Measurements from ENCODE around the gene COQ10B. TPM values are rescaled to one million over a fixed set of nuclear protein-coding genes. Genes with fewer than 3 reads are reported as not detected.
"Not testable (repeated sequence)": the region's sequence is repeated elsewhere in the genome, so short reads cannot be mapped to it uniquely, and the experiment has no call there.

COQ10B gene
- 10 to 100 TPM; 16.7 to 17.9 TPM for total RNA-seq

DNA sequence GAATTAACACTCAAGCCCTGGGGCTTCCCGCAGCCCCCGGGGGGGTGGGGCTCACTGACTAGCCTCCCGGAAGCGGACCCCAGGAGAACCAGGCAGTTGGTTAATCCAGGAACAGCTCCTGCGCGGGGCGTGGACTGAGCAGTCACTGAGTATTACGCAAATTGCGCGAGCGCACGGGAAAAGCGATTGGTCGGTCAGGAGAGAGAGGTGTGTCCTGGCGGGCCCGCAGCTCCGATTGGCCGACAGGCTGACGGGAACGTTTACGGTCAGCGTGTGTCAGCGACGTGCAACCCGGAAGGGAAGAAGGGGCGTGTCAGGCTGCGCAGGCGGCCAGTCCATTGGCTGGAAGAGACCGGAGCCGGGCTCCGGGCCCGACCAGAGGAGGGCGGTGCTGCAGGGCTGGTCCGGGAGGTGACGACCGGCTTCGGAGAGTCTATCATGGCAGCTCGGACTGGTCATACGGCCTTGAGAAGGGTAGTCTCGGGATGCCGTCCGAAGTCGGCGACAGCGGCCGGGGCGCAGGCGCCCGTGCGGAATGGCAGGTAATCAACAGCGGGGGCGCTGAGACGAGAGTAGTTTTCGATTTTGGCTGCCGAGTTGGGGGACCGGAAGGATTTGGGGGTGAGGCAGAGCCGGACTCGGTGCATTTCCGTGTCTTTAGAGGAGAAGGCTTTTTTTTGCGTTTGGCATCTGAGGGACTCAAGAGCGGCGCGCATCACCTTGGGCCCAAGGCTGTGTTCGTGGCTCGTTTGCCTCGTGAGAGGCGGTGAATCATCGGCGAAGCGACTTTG is at the start of gene COQ10B:
Gene COQ10B (plus strand): TSS at position 430 of the 791 bp plus-strand sequence. CDS start 9 bp downstream, at position 439.
- ChIA-PET POLR2A (interaction anchor here (0.5 to 1.0 kb wide), 4 partner anchors 12 to 89 kb away, joined by 3 to 6 read pairs (median 4); partner anchors contain the start of genes MOB4 and SF3B1), CTCF (interaction anchor here (0.7 to 1.5 kb wide), 9 partner anchors 12 to 643 kb away, joined by 3 to 5 read pairs (median 3); partner anchors contain the start of genes HSPD1 and HSPE1)
- peak within 1 kb of the TSS; percentile 99 for H3K27ac Mint-ChIP-seq
- H3K9me3 Mint-ChIP-seq: no peaks in the 10 kb centered on the region
- peak; percentile 99 for DNase-seq
- peak within 1 kb of the TSS; percentile 86 for H3K4me3 Mint-ChIP-seq
- H3K4me1 Mint-ChIP-seq: peaks cover 42% of the 10 kb centered on the region
- H3K27me3 Mint-ChIP-seq: no peaks in the 10 kb centered on the region
- H3K36me3 Mint-ChIP-seq (ENCODE audit: low read depth): peaks cover 12% of the 10 kb centered on the region

GRCh38 chr2:197405582-197405981 is 47.8 kb upstream of the COQ10B start:
- H3K4me1 Mint-ChIP-seq: no peaks in the 10 kb centered on the region
- H3K4me3 Mint-ChIP-seq: no peak overlapping the region
- CTCF ChIA-PET: interaction anchor here (0.6 to 0.7 kb wide), 2 partner anchors 504 to 582 kb away, joined by 3 read pairs; no protein-coding TSS in a partner anchor
- peaks cover 68% of the 10 kb centered on the region for H3K36me3 Mint-ChIP-seq (ENCODE audit: low read depth)
- no peaks in the 10 kb centered on the region for H3K27me3 Mint-ChIP-seq
- no peak overlapping the region for H3K27ac Mint-ChIP-seq
- POLR2A ChIA-PET: no interaction called here
- H3K9me3 Mint-ChIP-seq: no peaks in the 10 kb centered on the region
- DNase-seq: no peak

- ChIA-PET POLR2A (no interaction called here), CTCF (interaction anchor here (0.9 to 1.3 kb wide), 3 partner anchors 10 to 525 kb away, joined by 3 read pairs; no protein-coding TSS in a partner anchor)
- Mint-ChIP-seq H3K36me3 (ENCODE audit: low read depth) (peaks cover 58% of the 10 kb centered on the region), H3K27ac (no peak overlapping the region), H3K4me3 (no peak overlapping the region), H3K27me3 (no peaks in the 10 kb centered on the region), H3K9me3 (no peaks in the 10 kb centered on the region), H3K4me1 (no peaks in the 10 kb centered on the region)
- DNase-seq: no peak
Measured at GRCh38 chr2:197414039-197414438, 39.3 kb upstream of the COQ10B start.

DNA sequence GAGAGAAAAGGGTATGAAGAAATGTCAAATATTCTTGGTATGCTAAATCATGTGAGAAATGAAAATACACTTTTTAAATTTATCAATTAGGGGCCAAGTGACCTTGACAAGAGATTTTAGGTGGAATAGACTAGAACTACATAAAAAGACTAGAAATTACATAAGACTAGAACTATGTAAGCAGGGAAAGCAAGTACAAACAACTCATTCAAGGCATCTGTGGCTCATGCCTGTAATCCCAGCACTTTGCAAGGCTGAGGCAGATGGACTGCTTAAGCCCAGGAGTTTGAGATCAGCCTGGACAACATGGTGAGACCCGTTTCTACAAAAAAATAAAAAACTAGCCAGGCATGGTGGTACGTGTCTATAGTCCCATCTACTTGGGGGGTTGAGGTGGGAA is 38.8 kb upstream of the COQ10B start:
- no peak overlapping the region for H3K27ac Mint-ChIP-seq
- H3K36me3 Mint-ChIP-seq (ENCODE audit: low read depth): peaks cover 58% of the 10 kb centered on the region
- ChIA-PET CTCF (interaction anchor here (0.7 to 1.2 kb wide), 2 partner anchors 16 to 648 kb away, joined by 3 read pairs; no protein-coding TSS in a partner anchor), POLR2A (no interaction called here)
- no peaks in the 10 kb centered on the region for H3K27me3 Mint-ChIP-seq
- no peak for DNase-seq
- H3K9me3 Mint-ChIP-seq: no peaks in the 10 kb centered on the region
- no peak overlapping the region for H3K4me3 Mint-ChIP-seq
- peaks cover 2% of the 10 kb centered on the region for H3K4me1 Mint-ChIP-seq

DNA sequence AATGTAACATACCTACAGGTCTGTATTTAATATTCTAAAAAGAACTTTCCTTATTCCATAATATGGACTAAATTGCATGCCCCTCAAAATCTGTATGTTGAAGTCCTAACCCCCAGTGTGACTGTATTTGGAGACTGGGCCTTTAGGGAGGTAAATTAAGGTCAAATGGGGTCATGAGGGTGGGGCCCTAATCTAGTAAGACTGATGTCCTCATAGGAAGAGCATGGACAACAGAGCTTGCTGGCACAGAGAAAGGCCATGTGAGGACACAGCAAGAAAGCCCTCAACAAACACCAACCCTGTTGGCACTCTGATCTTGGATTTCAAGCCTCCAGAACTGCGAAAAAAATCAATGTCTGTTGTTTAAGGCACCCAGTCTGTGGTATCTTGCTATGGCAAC is 37.1 kb upstream of the COQ10B start:
- H3K9me3 Mint-ChIP-seq: no peaks in the 10 kb centered on the region
- DNase-seq: no peak
- no peak overlapping the region for H3K4me3 Mint-ChIP-seq
- peaks cover 13% of the 10 kb centered on the region for H3K4me1 Mint-ChIP-seq
- H3K27ac Mint-ChIP-seq: peak overlapping the region; percentile 46
- CTCF ChIA-PET: no interaction called here
- POLR2A ChIA-PET: no interaction called here
- H3K36me3 Mint-ChIP-seq (ENCODE audit: low read depth): peaks cover 55% of the 10 kb centered on the region
- no peaks in the 10 kb centered on the region for H3K27me3 Mint-ChIP-seq

GRCh38 chr2:197419438-197419837 is 33.9 kb upstream of the COQ10B start:
- peaks cover 49% of the 10 kb centered on the region for H3K36me3 Mint-ChIP-seq (ENCODE audit: low read depth)

DNA sequence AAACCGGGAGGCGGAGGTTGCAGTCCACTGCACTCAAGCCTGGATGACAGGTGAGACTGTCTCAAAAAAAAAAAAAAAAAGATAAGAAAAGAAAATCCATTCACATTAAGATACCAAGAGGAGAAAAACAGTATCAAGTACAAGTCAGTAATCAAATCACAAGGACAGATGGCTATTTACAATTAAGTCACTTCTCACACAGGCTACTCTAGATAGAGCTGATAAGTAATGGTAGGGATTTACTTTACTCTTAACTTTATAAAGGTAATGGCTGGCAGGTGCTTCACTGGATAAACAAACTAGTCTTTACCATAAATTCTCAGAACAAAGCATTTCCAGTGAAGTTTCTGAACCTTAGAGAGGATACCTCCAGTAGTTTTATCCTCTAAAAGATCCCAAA is 30.0 kb upstream of the COQ10B start:
- ChIA-PET CTCF (interaction anchor here (0.6 to 1.2 kb wide), 4 partner anchors 10 to 566 kb away, joined by 3 to 5 read pairs (median 4); no protein-coding TSS in a partner anchor), POLR2A (interaction anchor here (0.6 kb wide), 1 partner anchor 27 kb away, joined by 3 read pairs; no protein-coding TSS in a partner anchor)
- Mint-ChIP-seq H3K27ac (no peak overlapping the region), H3K36me3 (ENCODE audit: low read depth) (peaks cover 28% of the 10 kb centered on the region), H3K4me3 (no peak overlapping the region), H3K27me3 (no peaks in the 10 kb centered on the region), H3K9me3 (no peaks in the 10 kb centered on the region), H3K4me1 (peaks cover 53% of the 10 kb centered on the region)
- no peak for DNase-seq

More at GRCh38 chr2:197419438-197419837, 33.9 kb upstream of the COQ10B start:
- no peak for DNase-seq
- CTCF ChIA-PET: interaction anchor here (0.9 kb wide), 1 partner anchor 18 kb away, joined by 4 read pairs; no protein-coding TSS in a partner anchor
- Mint-ChIP-seq H3K9me3 (no peaks in the 10 kb centered on the region), H3K4me1 (peaks cover 30% of the 10 kb centered on the region), H3K27me3 (no peaks in the 10 kb centered on the region), H3K4me3 (no peak overlapping the region), H3K27ac (peak overlapping the region; percentile 68)
- POLR2A ChIA-PET: no interaction called here

GRCh38 chr2:197425550-197425949 is 27.8 kb upstream of the COQ10B start:
- Mint-ChIP-seq H3K9me3 (no peaks in the 10 kb centered on the region), H3K4me3 (no peak overlapping the region), H3K36me3 (ENCODE audit: low read depth) (peaks cover 33% of the 10 kb centered on the region), H3K27ac (no peak overlapping the region), H3K27me3 (no peaks in the 10 kb centered on the region), H3K4me1 (peaks cover 64% of the 10 kb centered on the region)
- CTCF ChIA-PET: no interaction called here
- POLR2A ChIA-PET: no interaction called here
- DNase-seq: no peak

- peak overlapping the region; percentile 46 for H3K27ac Mint-ChIP-seq
- H3K9me3 Mint-ChIP-seq: no peaks in the 10 kb centered on the region
- H3K4me1 Mint-ChIP-seq: peaks cover 68% of the 10 kb centered on the region
- H3K27me3 Mint-ChIP-seq: no peaks in the 10 kb centered on the region
- CTCF ChIA-PET: interaction anchor here (1.1 kb wide), 1 partner anchor 9 kb away, joined by 4 read pairs; no protein-coding TSS in a partner anchor
- H3K4me3 Mint-ChIP-seq: no peak overlapping the region
- H3K36me3 Mint-ChIP-seq (ENCODE audit: low read depth): peaks cover 35% of the 10 kb centered on the region
- POLR2A ChIA-PET: no interaction called here
- DNase-seq: no peak
Measured at GRCh38 chr2:197426723-197427603, 26.4 kb upstream of the COQ10B start.

- Mint-ChIP-seq H3K27ac (peak overlapping the region; percentile 5), H3K27me3 (no peaks in the 10 kb centered on the region), H3K4me1 (peaks cover 75% of the 10 kb centered on the region), H3K4me3 (no peak overlapping the region), H3K36me3 (ENCODE audit: low read depth) (peaks cover 37% of the 10 kb centered on the region), H3K9me3 (no peaks in the 10 kb centered on the region)
- ChIA-PET POLR2A (no interaction called here), CTCF (no interaction called here)
- DNase-seq: no peak
Measured at GRCh38 chr2:197427986-197428385, 25.4 kb upstream of the COQ10B start.

DNA sequence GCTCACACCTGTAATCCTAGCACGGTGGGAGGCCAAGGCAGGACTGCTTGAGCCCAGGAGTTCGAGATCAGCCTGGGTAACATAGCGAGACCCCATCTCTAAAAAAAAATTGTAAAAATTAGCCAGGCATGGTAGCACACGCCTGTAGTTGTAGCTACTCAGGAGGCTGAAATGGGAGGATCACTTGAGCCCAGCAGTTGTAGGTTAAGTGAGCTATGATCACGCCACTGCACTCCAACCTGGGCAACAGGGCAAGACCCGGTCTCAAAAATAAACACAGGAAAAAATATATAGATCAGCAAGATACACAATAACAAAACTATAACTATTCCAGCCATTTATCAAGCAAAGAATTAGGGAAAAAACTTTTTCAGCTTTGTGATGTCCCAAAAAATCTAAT is 21.5 kb upstream of the COQ10B start:
- peak overlapping the region; percentile 89 for H3K4me3 Mint-ChIP-seq
- peaks cover 43% of the 10 kb centered on the region for H3K36me3 Mint-ChIP-seq (ENCODE audit: low read depth)
- POLR2A ChIA-PET: no interaction called here
- H3K9me3 Mint-ChIP-seq: no peaks in the 10 kb centered on the region
- peak overlapping the region; percentile 48 for H3K27ac Mint-ChIP-seq
- CTCF ChIA-PET: interaction anchor here (0.9 to 1.7 kb wide), 2 partner anchors 17 to 21 kb away, joined by 3 read pairs; no protein-coding TSS in a partner anchor
- no peaks in the 10 kb centered on the region for H3K27me3 Mint-ChIP-seq
- peaks cover 68% of the 10 kb centered on the region for H3K4me1 Mint-ChIP-seq
- DNase-seq: no peak

DNA sequence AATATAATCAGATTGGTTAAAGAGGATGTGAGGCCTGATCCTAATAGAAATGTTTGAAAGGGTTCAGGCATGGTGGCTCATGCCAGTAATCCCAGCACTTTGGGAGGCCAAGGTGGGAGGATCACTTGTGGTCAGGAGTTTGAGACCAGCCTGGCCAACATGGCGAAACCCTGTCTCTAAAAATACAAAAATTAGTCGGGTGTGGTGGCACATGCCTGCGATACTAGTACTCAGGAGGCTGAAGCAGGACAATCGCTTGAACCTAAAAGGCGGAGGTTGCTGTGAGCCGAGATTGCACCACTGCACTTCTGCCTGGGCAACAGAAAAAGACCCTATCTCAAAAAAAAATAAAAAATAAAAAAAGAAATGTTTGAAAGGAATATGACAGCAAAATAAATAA is 20.8 kb upstream of the COQ10B start:
- H3K27me3 Mint-ChIP-seq, POLR2A ChIA-PET, DNase-seq, H3K9me3 Mint-ChIP-seq, H3K27ac Mint-ChIP-seq: not testable (repeated sequence)
- CTCF ChIA-PET: interaction anchor here (1.2 kb wide), 2 partner anchors 23 to 54 kb away, joined by 3 read pairs; no protein-coding TSS in a partner anchor
- Mint-ChIP-seq H3K4me1 (peaks cover 63% of the 10 kb centered on the region), H3K4me3 (peak overlapping the region; percentile 89), H3K36me3 (ENCODE audit: low read depth) (peaks cover 42% of the 10 kb centered on the region)

All from activated CD4-positive, alpha-beta T cell treated with anti-CD3 and anti-CD28 coated beads, Interleukin-2, amount 10 ng/mL, durations not matched to agents 7 days and 5 days (primary cell).